Activated T-cell treated with anti-CD3 and anti-CD28 coated beads, Interleukin-2, amount 50 U/mL, for 4 hours (primary cell): ENCODE results near the gene RABEP2. TPM values are rescaled to one million over a fixed set of nuclear protein-coding genes. Genes with fewer than 3 reads are reported as not detected.
A peak's percentile ranks its signal among the peaks of the same experiment; 100 is the strongest.

Experiments
- ATAC-seq, 2 donors: fragments of 200-7000 bp; cut with Tn5 transposase; one replicate each; pipeline ENCODE4 v1.10.0; 2021
- DNase-seq: peaks from one replicate; pipeline ENCODE4 v3.0.0-alpha.2; 2020
- H3K27me3 Mint-ChIP-seq: one replicate; pipeline ENCODE4 v1.8.0; 2021; ENCODE audit warnings: low read depth, mixed read lengths
- H3K36me3 Mint-ChIP-seq: one replicate; pipeline ENCODE4 v1.8.0; 2022; ENCODE audit warnings: mixed read lengths; ENCODE audit not compliant: insufficient read depth
- H3K4me1 Mint-ChIP-seq: one replicate; pipeline ENCODE4 v1.8.0; 2021; ENCODE audit warnings: low read depth, mixed read lengths
- H3K4me3 Mint-ChIP-seq: one replicate; pipeline ENCODE4 v1.8.0; 2021; ENCODE audit warnings: mild to moderate bottlenecking, moderate library complexity, mixed read lengths
- H3K9me3 Mint-ChIP-seq: one replicate; pipeline ENCODE4 v1.8.0; 2021; ENCODE audit warnings: mixed read lengths
- total RNA-seq, 3 donors: library from RNA; stranded (reverse); gene quantifications; one replicate each; pipeline ENCODE4 v1.2.1, GENCODE V29; 2021

RABEP2 gene
- total RNA-seq, 3 donors from 2014 or later = 21.9 to 27.1 (median 24.2) TPM

GRCh38 chr16:28924399-28924761, 658 bp downstream of the RABEP2 start:
- H3K27me3 Mint-ChIP-seq = no peaks in the 10 kb centered on the region
- peak overlapping the region; percentile 96 for H3K4me3 Mint-ChIP-seq
- no peak for DNase-seq
- peaks cover 11% of the 10 kb centered on the region for H3K36me3 Mint-ChIP-seq
- H3K4me1 Mint-ChIP-seq = peaks cover 17% of the 10 kb centered on the region
- H3K9me3 Mint-ChIP-seq = no peaks in the 10 kb centered on the region
- no peak for ATAC-seq

- no peaks in the 10 kb centered on the region for H3K27me3 Mint-ChIP-seq
- H3K4me3 Mint-ChIP-seq = peak overlapping the region; percentile 96
- peaks cover 17% of the 10 kb centered on the region for H3K4me1 Mint-ChIP-seq
- ATAC-seq (no peak), DNase-seq (no peak)
- no peaks in the 10 kb centered on the region for H3K9me3 Mint-ChIP-seq
- H3K36me3 Mint-ChIP-seq = peaks cover 15% of the 10 kb centered on the region
Observed at GRCh38 chr16:28923652-28924398, 1.2 kb downstream of the RABEP2 start.

- DNase-seq = no peak
- peak overlapping the region; percentile 74 for H3K4me3 Mint-ChIP-seq
- peaks cover 16% of the 10 kb centered on the region for H3K36me3 Mint-ChIP-seq
- no peaks in the 10 kb centered on the region for H3K27me3 Mint-ChIP-seq
- peaks cover 17% of the 10 kb centered on the region for H3K4me1 Mint-ChIP-seq
- no peaks in the 10 kb centered on the region for H3K9me3 Mint-ChIP-seq
- no peak for ATAC-seq
Observed at GRCh38 chr16:28923231-28923587, 1.8 kb downstream of the RABEP2 start.

GRCh38 chr16:28918698-28919097, 6.3 kb downstream of the RABEP2 start:
- DNase-seq (no peak), ATAC-seq (no peak)
- peaks cover 6% of the 10 kb centered on the region for H3K4me1 Mint-ChIP-seq
- no peaks in the 10 kb centered on the region for H3K9me3 Mint-ChIP-seq
- H3K36me3 Mint-ChIP-seq = peaks cover 26% of the 10 kb centered on the region
- H3K4me3 Mint-ChIP-seq = no peak overlapping the region
- no peaks in the 10 kb centered on the region for H3K27me3 Mint-ChIP-seq

GRCh38 chr16:28917095-28917494, 7.9 kb downstream of the RABEP2 start:
- no peak overlapping the region for H3K4me3 Mint-ChIP-seq
- DNase-seq = no peak
- no peaks in the 10 kb centered on the region for H3K27me3 Mint-ChIP-seq
- ATAC-seq = no peak
- H3K9me3 Mint-ChIP-seq = no peaks in the 10 kb centered on the region
- H3K36me3 Mint-ChIP-seq = peaks cover 31% of the 10 kb centered on the region
- H3K4me1 Mint-ChIP-seq = peaks cover 2% of the 10 kb centered on the region

GRCh38 chr16:28915181-28915580, 9.9 kb downstream of the RABEP2 start:
- no peak for ATAC-seq
- no peaks in the 10 kb centered on the region for H3K9me3 Mint-ChIP-seq
- H3K4me3 Mint-ChIP-seq = no peak overlapping the region
- DNase-seq = no peak
- no peaks in the 10 kb centered on the region for H3K4me1 Mint-ChIP-seq
- no peaks in the 10 kb centered on the region for H3K27me3 Mint-ChIP-seq
- H3K36me3 Mint-ChIP-seq = peaks cover 32% of the 10 kb centered on the region

- no peaks in the 10 kb centered on the region for H3K9me3 Mint-ChIP-seq
- no peak for DNase-seq
- H3K27me3 Mint-ChIP-seq = no peaks in the 10 kb centered on the region
- H3K4me1 Mint-ChIP-seq = no peaks in the 10 kb centered on the region
- no peak for ATAC-seq
- peaks cover 27% of the 10 kb centered on the region for H3K36me3 Mint-ChIP-seq
- no peak overlapping the region for H3K4me3 Mint-ChIP-seq
Observed at GRCh38 chr16:28913946-28914724, 10.9 kb downstream of the RABEP2 start.

GRCh38 chr16:28912558-28912957, 12.5 kb downstream of the RABEP2 start:
- no peaks in the 10 kb centered on the region for H3K4me1 Mint-ChIP-seq

GRCh38 chr16:28910086-28911031, 14.7 kb downstream of the RABEP2 start:
- no peaks in the 10 kb centered on the region for H3K4me1 Mint-ChIP-seq
- DNase-seq (no peak), ATAC-seq (no peak)
- no peaks in the 10 kb centered on the region for H3K9me3 Mint-ChIP-seq
- no peak overlapping the region for H3K4me3 Mint-ChIP-seq
- H3K36me3 Mint-ChIP-seq = peaks cover 18% of the 10 kb centered on the region
- H3K27me3 Mint-ChIP-seq = no peaks in the 10 kb centered on the region

More at GRCh38 chr16:28912558-28912957, 12.5 kb downstream of the RABEP2 start:
- Mint-ChIP-seq H3K9me3 (no peaks in the 10 kb centered on the region), H3K36me3 (peaks cover 23% of the 10 kb centered on the region), H3K27me3 (no peaks in the 10 kb centered on the region), H3K4me3 (no peak overlapping the region)
- ATAC-seq (no peak), DNase-seq (no peak)

GRCh38 chr16:28905800-28906372, 19.2 kb downstream of the RABEP2 start:
- DNase-seq (no peak), ATAC-seq (no peak)
- no peaks in the 10 kb centered on the region for H3K9me3 Mint-ChIP-seq
- H3K4me1 Mint-ChIP-seq = no peaks in the 10 kb centered on the region
- H3K36me3 Mint-ChIP-seq = peaks cover 6% of the 10 kb centered on the region
- no peak overlapping the region for H3K4me3 Mint-ChIP-seq
- H3K27me3 Mint-ChIP-seq = no peaks in the 10 kb centered on the region

GRCh38 chr16:28905229-28905754, 19.7 kb downstream of the RABEP2 start:
- DNase-seq = no peak
- Mint-ChIP-seq H3K9me3 (no peaks in the 10 kb centered on the region), H3K4me3 (no peak overlapping the region), H3K4me1 (no peaks in the 10 kb centered on the region), H3K36me3 (peaks cover 4% of the 10 kb centered on the region), H3K27me3 (no peaks in the 10 kb centered on the region)
- ATAC-seq = no peak

GRCh38 chr16:28904828-28905227, 20.2 kb downstream of the RABEP2 start:
- no peak overlapping the region for H3K4me3 Mint-ChIP-seq
- DNase-seq (no peak), ATAC-seq (no peak)
- H3K36me3 Mint-ChIP-seq = no peaks in the 10 kb centered on the region
- no peaks in the 10 kb centered on the region for H3K4me1 Mint-ChIP-seq
- no peaks in the 10 kb centered on the region for H3K9me3 Mint-ChIP-seq
- H3K27me3 Mint-ChIP-seq = no peaks in the 10 kb centered on the region

GRCh38 chr16:28904363-28904762, 20.7 kb downstream of the RABEP2 start:
- Mint-ChIP-seq H3K36me3 (no peaks in the 10 kb centered on the region), H3K27me3 (no peaks in the 10 kb centered on the region), H3K4me3 (no peak overlapping the region), H3K9me3 (no peaks in the 10 kb centered on the region), H3K4me1 (no peaks in the 10 kb centered on the region)
- ATAC-seq (no peak), DNase-seq (no peak)
